ENCODE measurements around the gene SLC25A41.
"Not testable (repeated sequence)": the region's sequence is repeated elsewhere in the genome, so short reads cannot be mapped to it uniquely, and the experiment has no call there.

Gene SLC25A41

GRCh38 chr19:6400062-6400944, 33.3 kb downstream of the SLC25A41 start:
- H3K9me3 ChIP-seq (ENCODE audit: control insufficient read depth, insufficient read depth, low read depth, low read length); H3K4me1 ChIP-seq (ENCODE audit: control insufficient read depth, insufficient read depth, low read length); H3K9ac ChIP-seq (ENCODE audit: low read length); H3K4me3 ChIP-seq (ENCODE audit: low read depth, low read length); H3K27me3 ChIP-seq (ENCODE audit: control insufficient read depth, insufficient read depth, low read length); H3K36me3 ChIP-seq (ENCODE audit: control insufficient read depth, insufficient read depth, low read length); H3K27ac ChIP-seq (ENCODE audit: low read depth, low read length): not testable (repeated sequence)

GRCh38 chr19:6396305-6396704, 37.3 kb downstream of the SLC25A41 start:
- peaks cover 7% of the 10 kb centered on the region; the same call in 1 of the 2 replicates for H3K36me3 ChIP-seq (ENCODE audit: control insufficient read depth, insufficient read depth, low read length)
- H3K9me3 ChIP-seq (ENCODE audit: control insufficient read depth, insufficient read depth, low read depth, low read length), result no peaks in the 10 kb centered on the region
- no peaks in the 10 kb centered on the region for H3K27me3 ChIP-seq (ENCODE audit: control insufficient read depth, insufficient read depth, low read length)
- H3K27ac ChIP-seq (ENCODE audit: low read depth, low read length), result no peak overlapping the region
- H3K9ac ChIP-seq (ENCODE audit: low read length), result no peak overlapping the region
- no peak overlapping the region for H3K4me3 ChIP-seq (ENCODE audit: low read depth, low read length)
- peaks cover 10% of the 10 kb centered on the region; the same call in 1 of the 2 replicates for H3K4me1 ChIP-seq (ENCODE audit: control insufficient read depth, insufficient read depth, low read length)

DNA sequence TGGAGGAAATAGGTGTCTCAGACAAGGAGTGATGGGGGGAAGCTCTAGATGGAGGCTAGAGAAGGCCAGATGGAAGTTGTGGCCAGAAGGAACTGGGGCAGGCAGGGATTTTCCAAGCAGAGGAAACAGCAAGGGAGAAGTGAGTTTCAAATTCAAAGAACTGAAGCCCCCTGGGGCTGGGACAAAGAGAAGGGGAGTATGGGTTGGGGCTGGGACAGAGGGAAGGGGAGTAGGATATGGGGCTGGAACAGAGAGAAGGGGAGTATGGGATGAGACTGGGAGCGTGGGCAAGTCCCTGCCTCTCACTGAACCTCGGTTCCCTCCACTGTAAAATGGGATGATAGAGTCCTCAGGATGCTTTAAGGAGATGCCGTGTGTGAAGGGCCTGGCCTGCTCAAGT, 38.7 kb downstream of the SLC25A41 start:
- Histone ChIP-seq H3K4me1 (ENCODE audit: control insufficient read depth, insufficient read depth, low read length) (peaks cover 10% of the 10 kb centered on the region; the same call in 1 of the 2 replicates), H3K4me3 (ENCODE audit: low read depth, low read length) (no peak overlapping the region), H3K27ac (ENCODE audit: low read depth, low read length) (no peak overlapping the region), H3K36me3 (ENCODE audit: control insufficient read depth, insufficient read depth, low read length) (peaks cover 15% of the 10 kb centered on the region), H3K9ac (ENCODE audit: low read length) (no peak overlapping the region), H3K9me3 (ENCODE audit: control insufficient read depth, insufficient read depth, low read depth, low read length) (no peaks in the 10 kb centered on the region), H3K27me3 (ENCODE audit: control insufficient read depth, insufficient read depth, low read length) (no peaks in the 10 kb centered on the region)

DNA sequence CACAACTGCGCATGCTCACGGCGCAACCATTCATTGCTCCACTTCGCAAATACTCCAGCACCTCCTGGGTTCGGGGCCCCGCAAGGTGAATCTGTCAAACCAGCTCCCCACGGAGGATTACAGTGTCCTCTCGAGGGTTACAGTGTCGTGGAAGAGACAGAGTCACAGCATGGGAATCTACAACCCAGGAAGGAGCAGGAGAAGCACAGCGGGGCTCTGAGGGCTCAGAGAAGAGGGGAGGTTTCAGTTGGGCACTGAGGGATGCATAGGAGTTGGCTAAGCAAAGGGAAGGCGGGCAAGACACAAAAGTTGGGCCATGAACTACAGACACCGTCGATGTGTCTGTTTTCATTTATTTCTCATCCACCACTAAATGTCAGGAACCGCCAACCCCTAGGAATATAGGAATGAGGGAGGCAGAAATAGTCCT, 39.6 kb downstream of the SLC25A41 start:
- peak overlapping the region; percentile 84 for H3K9ac ChIP-seq (ENCODE audit: low read length)
- peak overlapping the region; percentile 91 for H3K4me3 ChIP-seq (ENCODE audit: low read depth, low read length)
- no peaks in the 10 kb centered on the region for H3K9me3 ChIP-seq (ENCODE audit: control insufficient read depth, insufficient read depth, low read depth, low read length)
- H3K4me1 ChIP-seq (ENCODE audit: control insufficient read depth, insufficient read depth, low read length), result peaks cover 10% of the 10 kb centered on the region; the same call in 1 of the 2 replicates
- H3K27ac ChIP-seq (ENCODE audit: low read depth, low read length), result peak overlapping the region; percentile 81
- H3K36me3 ChIP-seq (ENCODE audit: control insufficient read depth, insufficient read depth, low read length), result peaks cover 22% of the 10 kb centered on the region
- no peaks in the 10 kb centered on the region for H3K27me3 ChIP-seq (ENCODE audit: control insufficient read depth, insufficient read depth, low read length)

GRCh38 chr19:6393074-6393982, 40.2 kb downstream of the SLC25A41 start, which contains the start of gene GTF2F1:
Gene GTF2F1, minus strand, starts transcription at chr19:6393164. Its CDS starts 169 bp downstream, at chr19:6392995.
- H3K9me3 ChIP-seq (ENCODE audit: control insufficient read depth, insufficient read depth, low read depth, low read length), result no peaks in the 10 kb centered on the region
- peak within 1 kb of the TSS; percentile 91 for H3K4me3 ChIP-seq (ENCODE audit: low read depth, low read length)
- H3K27me3 ChIP-seq (ENCODE audit: control insufficient read depth, insufficient read depth, low read length), result no peaks in the 10 kb centered on the region
- peaks cover 28% of the 10 kb centered on the region for H3K36me3 ChIP-seq (ENCODE audit: control insufficient read depth, insufficient read depth, low read length)
- H3K4me1 ChIP-seq (ENCODE audit: control insufficient read depth, insufficient read depth, low read length), result peaks cover 10% of the 10 kb centered on the region; the same call in 1 of the 2 replicates
- H3K27ac ChIP-seq (ENCODE audit: low read depth, low read length), result peak within 1 kb of the TSS; percentile 81
- H3K9ac ChIP-seq (ENCODE audit: low read length), result peak within 1 kb of the TSS; percentile 84

- Histone ChIP-seq H3K9ac (ENCODE audit: low read length) (peak overlapping the region; percentile 84), H3K9me3 (ENCODE audit: control insufficient read depth, insufficient read depth, low read depth, low read length) (no peaks in the 10 kb centered on the region), H3K27ac (ENCODE audit: low read depth, low read length) (peak overlapping the region; percentile 81), H3K4me1 (ENCODE audit: control insufficient read depth, insufficient read depth, low read length) (peaks cover 10% of the 10 kb centered on the region; the same call in 1 of the 2 replicates), H3K36me3 (ENCODE audit: control insufficient read depth, insufficient read depth, low read length) (peaks cover 36% of the 10 kb centered on the region), H3K4me3 (ENCODE audit: low read depth, low read length) (peak overlapping the region; percentile 91), H3K27me3 (ENCODE audit: control insufficient read depth, insufficient read depth, low read length) (no peaks in the 10 kb centered on the region)
Observed at GRCh38 chr19:6392221-6393073, 41.1 kb downstream of the SLC25A41 start.

DNA sequence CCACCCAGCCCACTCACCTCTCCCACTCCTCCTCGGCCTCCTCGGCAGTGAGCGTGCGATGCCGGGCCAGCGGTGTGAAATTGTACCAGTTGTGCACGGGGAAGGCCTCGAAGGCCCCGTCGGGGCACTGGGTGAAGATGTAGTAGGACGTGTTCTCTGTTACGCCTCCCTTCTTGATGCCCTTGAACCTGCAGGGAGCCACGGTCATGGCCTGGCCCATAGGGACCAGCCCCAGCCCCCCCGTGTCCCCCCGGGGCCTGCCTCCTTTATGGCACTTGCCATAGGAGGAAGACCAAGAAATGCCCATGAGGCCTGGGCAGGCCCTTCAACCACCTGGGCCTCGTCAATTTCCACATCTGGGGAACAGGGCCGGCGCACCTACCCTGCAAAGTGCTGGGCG, 46.2 kb downstream of the SLC25A41 start:
- Histone ChIP-seq H3K9me3 (ENCODE audit: control insufficient read depth, insufficient read depth, low read depth, low read length) (no peaks in the 10 kb centered on the region), H3K4me3 (ENCODE audit: low read depth, low read length) (no peak overlapping the region), H3K27me3 (ENCODE audit: control insufficient read depth, insufficient read depth, low read length) (no peaks in the 10 kb centered on the region), H3K9ac (ENCODE audit: low read length) (no peak overlapping the region), H3K27ac (ENCODE audit: low read depth, low read length) (no peak overlapping the region), H3K36me3 (ENCODE audit: control insufficient read depth, insufficient read depth, low read length) (peaks cover 75% of the 10 kb centered on the region), H3K4me1 (ENCODE audit: control insufficient read depth, insufficient read depth, low read length) (peaks cover 7% of the 10 kb centered on the region; the same call in 1 of the 2 replicates)

- peaks cover 85% of the 10 kb centered on the region for H3K36me3 ChIP-seq (ENCODE audit: control insufficient read depth, insufficient read depth, low read length)
- no peak overlapping the region for H3K9ac ChIP-seq (ENCODE audit: low read length)
- H3K4me3 ChIP-seq (ENCODE audit: low read depth, low read length), result no peak overlapping the region
- H3K27ac ChIP-seq (ENCODE audit: low read depth, low read length), result no peak overlapping the region
- no peaks in the 10 kb centered on the region for H3K27me3 ChIP-seq (ENCODE audit: control insufficient read depth, insufficient read depth, low read length)
- H3K9me3 ChIP-seq (ENCODE audit: control insufficient read depth, insufficient read depth, low read depth, low read length), result peaks cover 3% of the 10 kb centered on the region; the same call in 1 of the 2 replicates
- no peaks in the 10 kb centered on the region for H3K4me1 ChIP-seq (ENCODE audit: control insufficient read depth, insufficient read depth, low read length)
Observed at GRCh38 chr19:6384381-6384780, 49.2 kb downstream of the SLC25A41 start.

DNA sequence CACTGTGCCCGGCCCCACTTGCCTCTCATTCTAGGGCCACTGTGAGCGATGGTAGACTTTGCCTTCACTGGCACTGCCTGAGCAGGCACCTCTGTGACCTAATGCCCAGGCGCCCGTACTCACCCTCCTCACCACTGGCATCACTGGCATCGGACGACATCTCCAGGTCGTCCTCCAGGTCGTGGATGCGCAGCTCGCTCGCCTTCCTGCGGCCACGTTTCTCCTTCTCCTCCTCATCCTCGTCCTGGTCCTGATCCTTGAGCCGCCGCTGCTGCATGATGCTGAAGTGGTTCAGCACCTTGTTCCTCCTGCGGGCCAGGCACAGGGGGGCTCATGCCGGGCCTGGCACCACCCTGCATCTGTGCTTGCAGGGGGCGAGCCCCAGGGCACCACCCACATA, 50.4 kb downstream of the SLC25A41 start:
- no peak overlapping the region for H3K9ac ChIP-seq (ENCODE audit: low read length)
- H3K27ac ChIP-seq (ENCODE audit: low read depth, low read length), result no peak overlapping the region
- no peaks in the 10 kb centered on the region for H3K27me3 ChIP-seq (ENCODE audit: control insufficient read depth, insufficient read depth, low read length)
- H3K9me3 ChIP-seq (ENCODE audit: control insufficient read depth, insufficient read depth, low read depth, low read length), result peaks cover 3% of the 10 kb centered on the region; the same call in 1 of the 2 replicates
- H3K36me3 ChIP-seq (ENCODE audit: control insufficient read depth, insufficient read depth, low read length), result peaks cover 84% of the 10 kb centered on the region
- no peaks in the 10 kb centered on the region for H3K4me1 ChIP-seq (ENCODE audit: control insufficient read depth, insufficient read depth, low read length)
- no peak overlapping the region for H3K4me3 ChIP-seq (ENCODE audit: low read depth, low read length)

Data from HUES6 (cell line).